Limb (tissue), 2 donors: ENCODE results near the gene EVI2B.
"Not testable (repeated sequence)": the region's sequence is repeated elsewhere in the genome, so short reads cannot be mapped to it uniquely, and the experiment has no call there.

Experiments
- DNase-seq, 2 donors: peaks; one replicate each; pipeline ENCODE4 v3.0.0-alpha.2; 2016; ENCODE audit errors: extremely low spot score in 2 of 2

EVI2B gene

DNA sequence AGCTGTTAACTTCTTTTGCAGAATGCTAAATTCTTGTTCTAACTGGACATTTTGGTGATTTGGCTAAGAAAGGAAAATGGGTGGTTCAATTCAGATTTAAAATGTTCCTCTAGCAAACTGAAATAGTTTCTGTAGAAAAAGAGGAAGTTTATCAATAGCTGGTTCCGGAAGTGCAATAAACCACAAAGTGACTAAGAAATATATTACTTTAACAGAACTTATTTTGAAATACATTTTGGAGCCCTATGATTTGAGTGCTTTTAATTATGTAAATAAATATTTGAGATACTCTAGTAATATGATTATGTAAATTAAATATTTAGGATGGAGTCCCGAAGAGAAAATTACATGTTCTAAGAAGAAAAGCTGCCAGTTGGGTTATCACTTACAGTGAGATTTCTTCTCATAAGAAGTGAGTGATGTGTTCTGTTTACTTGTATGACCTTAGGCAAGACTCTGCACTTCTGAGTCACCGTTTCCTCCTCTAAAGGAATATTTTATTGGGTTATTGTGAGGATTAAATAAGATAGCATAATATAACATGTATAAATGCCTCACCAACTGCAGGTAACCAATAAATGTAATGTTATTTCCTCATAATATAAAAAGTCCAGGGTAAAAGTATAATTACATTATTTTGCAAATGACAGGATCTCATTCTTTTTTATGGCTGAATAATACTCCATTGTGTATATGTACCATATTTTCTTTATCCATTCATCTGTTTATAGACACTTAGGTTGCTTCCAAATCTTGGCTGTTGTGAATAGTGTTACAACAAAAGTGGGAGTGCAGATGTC lies at the start of gene EVI2B:
Gene EVI2B (minus strand): TSS at position 73 of the 800 bp plus-strand sequence. CDS start 8,445 bp downstream, outside the sequence.
- DNase-seq, result no peak

DNA sequence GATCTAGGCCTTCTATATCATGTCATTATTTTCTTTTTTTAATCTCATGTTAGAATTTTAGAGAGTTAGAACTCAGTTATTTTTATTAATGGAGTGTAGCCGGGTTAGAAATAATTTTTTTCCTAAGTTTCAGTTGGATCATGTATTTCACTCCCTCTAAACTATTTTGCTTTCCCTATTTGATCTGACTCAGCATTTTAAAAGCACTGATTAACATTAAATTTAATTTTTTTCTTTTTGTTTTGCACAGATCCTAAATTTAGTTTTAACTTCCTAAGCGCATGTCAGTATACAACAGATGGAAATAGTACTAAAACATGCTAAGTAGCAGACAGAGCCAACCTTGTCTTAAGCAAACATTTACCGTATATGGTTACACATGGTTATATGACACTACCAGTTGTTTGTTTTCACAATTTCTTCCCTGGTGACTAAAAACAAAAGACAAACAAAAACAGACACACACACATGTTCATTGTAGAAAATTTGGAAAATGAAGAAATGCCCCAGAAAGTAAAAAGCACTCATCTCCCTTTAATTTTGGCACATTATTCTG lies 44.1 kb upstream of the EVI2B start:
- no peak for DNase-seq

- DNase-seq, result no peak
Measured at GRCh38 chr17:31357091-31357490, 43.2 kb upstream of the EVI2B start.

DNA sequence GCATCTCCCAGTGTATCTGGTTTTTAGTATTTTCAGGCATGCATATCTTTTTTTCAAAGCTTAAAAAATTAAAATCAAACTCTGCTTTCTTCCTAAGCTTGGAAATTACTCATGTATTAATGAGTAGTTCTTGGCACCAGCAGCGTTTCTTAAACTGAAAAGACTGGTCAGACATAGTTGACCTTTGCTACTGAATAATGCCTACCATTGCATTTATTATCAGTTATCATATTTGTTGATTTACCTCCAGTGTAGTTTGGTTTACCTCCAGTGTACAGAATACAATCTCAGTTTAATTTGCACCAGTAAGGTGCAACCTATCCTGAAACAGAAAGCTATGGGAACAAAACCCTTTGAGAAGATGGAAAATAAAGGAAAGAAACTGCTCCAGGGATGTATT lies 42.1 kb upstream of the EVI2B start:
- no peak for DNase-seq

DNA sequence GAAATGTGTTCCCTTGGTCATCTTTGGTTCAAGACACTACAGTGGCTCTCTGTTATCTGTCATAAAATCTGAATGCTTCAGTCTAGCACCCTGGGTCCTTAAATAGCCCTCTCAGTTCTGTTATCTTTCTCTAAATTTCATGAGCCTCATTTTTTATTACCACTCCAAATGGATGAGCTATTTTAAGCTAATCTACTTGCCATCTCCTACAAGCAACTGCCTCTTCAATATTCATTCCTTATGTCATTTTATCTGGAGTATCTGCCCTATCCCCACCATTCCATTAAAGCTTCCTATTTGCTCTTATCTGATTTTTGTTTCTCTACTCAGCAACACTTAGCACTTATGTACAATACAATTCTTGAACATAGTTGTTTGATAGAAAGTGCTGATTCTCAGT lies 35.6 kb upstream of the EVI2B start:
- DNase-seq, result no peak

- DNase-seq, result not testable (repeated sequence)
Measured at GRCh38 chr17:31345191-31345747, 31.4 kb upstream of the EVI2B start.

GRCh38 chr17:31339906-31340661 lies 26.2 kb upstream of the EVI2B start:
- DNase-seq, result no peak

- no peak for DNase-seq
Measured at GRCh38 chr17:31329221-31329620, 15.4 kb upstream of the EVI2B start.

DNA sequence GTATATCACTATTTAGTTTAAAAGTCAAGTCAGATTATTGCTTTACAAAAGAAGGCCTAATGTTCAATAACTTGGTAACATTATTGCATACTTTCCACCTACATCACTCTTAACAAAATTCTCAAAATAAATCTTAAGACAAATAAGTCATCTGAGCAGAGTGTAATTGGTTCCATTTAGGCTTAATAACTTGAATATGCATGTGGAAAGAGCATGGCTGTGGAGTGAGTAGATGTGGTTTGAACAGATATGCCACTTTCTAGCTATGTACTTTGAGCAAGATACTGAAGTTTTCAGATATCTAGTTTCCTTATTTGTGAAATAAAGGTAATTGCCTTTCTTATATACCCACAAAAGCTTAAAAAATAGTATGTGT lies 14.3 kb upstream of the EVI2B start:
- no peak for DNase-seq

GRCh38 chr17:31327534-31328159 lies 13.8 kb upstream of the EVI2B start:
- no peak for DNase-seq

DNA sequence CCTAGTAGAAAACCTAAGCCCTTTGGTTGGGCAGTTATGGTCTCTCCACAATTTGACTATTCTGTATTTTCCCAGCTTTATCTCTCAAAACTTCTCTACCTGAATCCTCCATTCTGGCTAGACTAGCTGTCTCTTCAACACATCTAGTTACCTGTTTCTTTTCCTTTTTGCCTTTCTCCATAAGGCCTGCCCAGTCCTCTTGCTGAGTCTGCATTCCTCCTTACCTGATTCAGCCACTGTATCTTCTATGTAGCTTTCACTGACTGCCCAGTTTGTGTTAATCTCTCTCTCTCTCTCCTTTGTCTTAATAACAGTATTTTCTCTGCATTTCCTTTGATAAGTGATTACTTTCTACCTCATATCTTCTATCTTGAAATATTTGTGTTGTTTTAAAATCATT lies 9.7 kb upstream of the EVI2B start:
- DNase-seq, result no peak

DNA sequence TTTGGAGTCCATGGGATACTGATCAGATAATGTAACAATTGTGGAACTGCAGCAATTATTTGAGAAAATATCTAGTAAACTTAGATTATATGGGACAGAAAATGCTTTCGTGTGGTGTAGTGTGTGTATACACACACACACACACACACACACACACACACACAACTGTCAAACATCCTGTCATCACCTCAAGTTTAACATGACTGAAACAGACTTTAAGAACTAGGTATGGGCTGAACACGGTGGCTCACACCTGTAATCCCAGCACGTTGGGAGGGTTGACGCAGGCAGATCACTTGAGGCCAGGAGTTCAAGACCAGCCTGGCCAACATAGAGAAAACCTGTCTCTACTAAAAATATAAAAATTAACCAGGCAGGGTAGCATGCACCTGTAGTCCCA lies 8.1 kb upstream of the EVI2B start:
- no peak for DNase-seq

DNA sequence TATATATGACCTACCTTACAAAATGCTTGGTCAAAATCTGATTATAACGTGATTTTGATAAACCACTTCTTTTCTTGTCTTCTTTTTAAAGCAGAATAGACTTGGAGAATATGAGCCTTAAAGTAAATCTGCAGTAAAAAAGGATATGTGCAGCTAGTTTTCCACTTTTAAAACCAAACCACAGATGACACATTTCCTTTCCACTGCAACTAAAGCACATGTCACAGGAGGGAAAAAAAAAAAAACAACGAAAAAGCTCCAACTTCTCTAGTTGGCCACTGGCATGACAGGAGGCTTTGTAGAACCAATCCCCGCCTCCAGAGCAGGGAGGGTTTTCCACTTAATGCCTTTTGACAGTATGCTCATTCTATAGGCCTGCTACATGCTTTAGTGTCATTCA lies 7.6 kb upstream of the EVI2B start, which contains the start of gene EVI2A:
Gene EVI2A (minus strand): TSS at position 142 of the 400 bp plus-strand sequence. CDS start 2,609 bp downstream, outside the sequence.
- DNase-seq, result no peak

- no peak for DNase-seq
Measured at GRCh38 chr17:31320791-31321190, 6.9 kb upstream of the EVI2B start.

DNA sequence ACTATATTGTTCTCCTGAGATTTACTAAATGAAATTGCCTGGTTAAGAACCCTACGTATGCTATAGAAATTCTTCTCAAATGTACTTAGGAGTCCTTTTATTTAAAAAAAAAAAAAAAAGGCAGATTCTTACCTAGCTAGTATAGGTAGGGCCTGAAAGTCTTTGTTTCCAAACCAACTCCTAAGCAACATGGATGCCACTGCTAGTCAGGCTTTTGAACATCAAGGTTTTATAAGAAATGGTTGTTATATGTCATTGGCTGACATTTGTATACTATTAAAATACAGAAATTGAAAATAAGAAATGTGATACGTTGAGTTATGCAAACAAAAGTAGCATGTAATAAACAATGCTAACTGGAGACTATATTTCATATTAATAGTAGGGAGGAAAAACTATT lies 6.4 kb upstream of the EVI2B start:
- no peak for DNase-seq

GRCh38 chr17:31318851-31319661 lies 5.2 kb upstream of the EVI2B start:
- no peak for DNase-seq

- DNase-seq, result no peak
Measured at GRCh38 chr17:31318298-31318801, 4.5 kb upstream of the EVI2B start.

DNA sequence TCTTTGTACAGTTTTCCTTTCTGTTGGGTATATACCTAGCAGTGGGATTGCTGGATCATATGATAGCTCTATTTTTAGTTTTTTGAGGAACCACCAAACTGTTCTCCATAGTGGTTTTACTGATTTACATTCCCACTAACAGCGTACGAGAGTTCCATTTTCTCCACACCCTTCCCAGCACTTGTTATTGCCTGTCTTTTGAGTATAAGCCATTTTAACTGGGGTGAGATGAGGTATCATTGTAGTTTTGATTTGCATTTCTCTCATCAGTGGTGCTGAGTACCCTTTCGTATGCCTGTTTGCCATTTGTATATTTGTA lies 887 bp upstream of the EVI2B start:
- no peak for DNase-seq

DNA sequence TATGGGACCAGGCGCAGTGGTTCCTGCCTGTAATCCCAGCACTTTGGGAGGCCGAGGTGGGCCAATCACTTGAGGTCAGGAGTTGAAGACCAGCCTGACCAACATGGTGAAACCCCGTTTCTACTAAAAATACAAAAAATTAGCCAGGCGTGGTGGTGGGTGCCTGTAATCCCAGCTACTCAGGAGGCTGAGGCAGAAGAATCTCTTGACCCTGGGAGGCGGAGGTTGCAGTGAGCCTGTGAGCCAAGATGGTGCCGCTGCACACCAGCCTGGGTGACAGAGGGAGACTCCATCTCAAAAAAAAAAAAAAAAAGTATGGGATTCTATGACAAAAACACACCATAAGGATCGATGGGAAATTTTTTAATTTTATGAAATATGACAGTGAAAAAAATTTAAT lies 1.6 kb downstream of the EVI2B start:
- DNase-seq, result not testable (repeated sequence)

GRCh38 chr17:31311526-31311925 lies 2.3 kb downstream of the EVI2B start:
- DNase-seq, result no peak

GRCh38 chr17:31310886-31311285 lies 3.0 kb downstream of the EVI2B start:
- no peak for DNase-seq
